K562 (cell line): Measurements from ENCODE around the gene ANKRD60. TPM values are rescaled to one million over a fixed set of nuclear protein-coding genes. Genes with fewer than 3 reads are reported as not detected.

Experiments used
- ARHGAP35 ChIP-seq: fragments of 450-650 bp; IDR thresholded peaks from 2 replicates; pipeline ENCODE4 v1.6.1; 2018; ENCODE audit not compliant: partially characterized antibody
- CBX2 ChIP-seq: fragments of 200-600 bp; sonication (generic); IDR thresholded peaks from one replicate; pipeline ENCODE4 v1.6.1; 2012; ENCODE audit warnings: mild to moderate bottlenecking, low read length, inconsistent platforms; ENCODE audit not compliant: insufficient read depth, poor library complexity, severe bottlenecking
- CSDE1 ChIP-seq, 2 experiments: fragments of 450-650 bp; IDR thresholded peaks; 2 replicates each; pipeline ENCODE4 v1.6.1; 2016; ENCODE audit warnings: mild to moderate bottlenecking in 1 of 2
- EP400 ChIP-seq: fragments of 450-650 bp; IDR thresholded peaks from 2 replicates; pipeline ENCODE4 v1.6.1; 2017; ENCODE audit warnings: antibody characterized with exemption, mild to moderate bottlenecking, moderate library complexity
- FOXK2 ChIP-seq, 2 experiments: fragments of 450-650 bp; IDR thresholded peaks in 1 of 2; conservative IDR thresholded peaks in 1 of 2; 2 replicates each; pipeline ENCODE4 v1.6.1; 2016; ENCODE audit warnings: low read depth in 2 of 2, mild to moderate bottlenecking in 1 of 2
- HMG20A ChIP-seq: fragments of 450-650 bp; formaldehyde crosslinking; conservative IDR thresholded peaks from 2 replicates; pipeline ENCODE4 v1.4.0; 2020; ENCODE audit warnings: mild to moderate bottlenecking, mixed read lengths
- HMGN3 ChIP-seq: IDR thresholded peaks from 2 replicates; pipeline ENCODE4 v1.6.1; 2011; ENCODE audit warnings: borderline replicate concordance, low read depth, mild to moderate bottlenecking, mixed read lengths, low read length; ENCODE audit not compliant: insufficient read length; ENCODE audit errors: extremely low read depth
- JUND ChIP-seq, 2 experiments: IDR thresholded peaks; 2 replicates in 1 of 2; 3 replicates in 1 of 2; pipeline ENCODE4 v1.6.1; 2011; ENCODE audit warnings: borderline replicate concordance in 2 of 2, low read depth in 2 of 2, low read length in 2 of 2, improper control_type of control experiment in 1 of 2, missing biosample characterization in 1 of 2, missing genetic modification characterization in 1 of 2, missing genetic modification reagents in 1 of 2
- RAD21 ChIP-seq, 2 experiments: fragments of 250-450 bp in 1 of 2; fragments of 450-650 bp in 1 of 2; sonication (Bioruptor Pico) in 1 of 2; formaldehyde crosslinking in 1 of 2; IDR thresholded peaks in 1 of 2; conservative IDR thresholded peaks in 1 of 2; 2 replicates each; pipeline versions ENCODE4 v1.4.0 to v1.8.0; 2020 to 2022; ENCODE audit warnings: mild to moderate bottlenecking in 2 of 2, moderate library complexity in 1 of 2
- ZNF12 ChIP-seq: sonication (generic); formaldehyde crosslinking; IDR thresholded peaks from 2 replicates; pipeline ENCODE4 v1.4.0; 2020; ENCODE audit warnings: mild to moderate bottlenecking, missing genetic modification reagents
- ZNF668 ChIP-seq: fragments of 250-450 bp; sonication (Bioruptor Pico); IDR thresholded peaks from 2 replicates; pipeline ENCODE4 v1.8.0; 2022; ENCODE audit warnings: mild to moderate bottlenecking, inconsistent platforms
- ZNF707 ChIP-seq: fragments of 250-450 bp; sonication (Bioruptor Pico); conservative IDR thresholded peaks from 2 replicates; pipeline ENCODE4 v1.8.0; 2022; ENCODE audit warnings: inconsistent platforms, mild to moderate bottlenecking, moderate library complexity
- ZNF778 ChIP-seq: fragments of 450-650 bp; formaldehyde crosslinking; IDR thresholded peaks from 2 replicates; pipeline ENCODE4 v1.4.0; 2020; ENCODE audit warnings: mild to moderate bottlenecking, moderate library complexity
- polyA plus RNA-seq, 8 experiments: library from polyadenylated mRNA; depleted of rRNA in 4 of 8; stranded (reverse) in 5 of 8; unstranded in 3 of 8; fragments of >200 nt; fragmentation: Nextera tagmentation in 2 of 8; fragmentation: Illumina TruSeq in 1 of 8; extraction: Ambion mirVana in 2 of 8; extraction: Trizol in 1 of 8; gene quantifications; 2 replicates each; pipeline versions ENCODE4 v1.2.1 to v1.2.3, GENCODE V29; 2011 to 2014; ENCODE audit warnings: inconsistent platforms in 1 of 8, missing spikeins in 1 of 8
- total RNA-seq, 7 experiments: library from RNA; depleted of rRNA in 6 of 7; stranded (reverse); fragments of >200 nt in 6 of 7; fragmentation: Illumina TruSeq in 2 of 7; extraction: Trizol in 2 of 7; gene quantifications; 2 replicates each; pipeline versions ENCODE4 v1.2.1 to v1.2.3, GENCODE V29; 2011 to 2021; ENCODE audit warnings: low replicate concordance in 1 of 7
- TF ChIP-seq, protein P1 (sequence below), 2 experiments: fragments of 450-650 bp; conservative IDR thresholded peaks; 2 replicates each; pipeline ENCODE4 v1.6.1; 2017; ENCODE audit warnings: mild to moderate bottlenecking in 2 of 2, moderate library complexity in 2 of 2
- TF ChIP-seq, protein P2 (sequence below): fragments of 450-650 bp; IDR thresholded peaks from 2 replicates; pipeline ENCODE4 v1.6.1; 2016; ENCODE audit warnings: missing biosample characterization, missing genetic modification characterization
- TF ChIP-seq, protein P3 (sequence below): fragments of 250-450 bp; sonication (Bioruptor Pico); IDR thresholded peaks from 2 replicates; pipeline ENCODE4 v1.4.0; 2020; ENCODE audit warnings: mild to moderate bottlenecking, moderate library complexity, borderline replicate concordance
- TF ChIP-seq, protein P4 (sequence below): fragments of 250-450 bp; sonication (Bioruptor Pico); IDR thresholded peaks from 2 replicates; pipeline ENCODE4 v1.5.0; 2021; ENCODE audit warnings: mild to moderate bottlenecking, borderline replicate concordance

Gene ANKRD60
- total and polyA plus RNA-seq, 9 of the 15 experiments (the other 6 are each of a cell fraction or from before 2014, with no cell fraction given) = not detected

DNA sequence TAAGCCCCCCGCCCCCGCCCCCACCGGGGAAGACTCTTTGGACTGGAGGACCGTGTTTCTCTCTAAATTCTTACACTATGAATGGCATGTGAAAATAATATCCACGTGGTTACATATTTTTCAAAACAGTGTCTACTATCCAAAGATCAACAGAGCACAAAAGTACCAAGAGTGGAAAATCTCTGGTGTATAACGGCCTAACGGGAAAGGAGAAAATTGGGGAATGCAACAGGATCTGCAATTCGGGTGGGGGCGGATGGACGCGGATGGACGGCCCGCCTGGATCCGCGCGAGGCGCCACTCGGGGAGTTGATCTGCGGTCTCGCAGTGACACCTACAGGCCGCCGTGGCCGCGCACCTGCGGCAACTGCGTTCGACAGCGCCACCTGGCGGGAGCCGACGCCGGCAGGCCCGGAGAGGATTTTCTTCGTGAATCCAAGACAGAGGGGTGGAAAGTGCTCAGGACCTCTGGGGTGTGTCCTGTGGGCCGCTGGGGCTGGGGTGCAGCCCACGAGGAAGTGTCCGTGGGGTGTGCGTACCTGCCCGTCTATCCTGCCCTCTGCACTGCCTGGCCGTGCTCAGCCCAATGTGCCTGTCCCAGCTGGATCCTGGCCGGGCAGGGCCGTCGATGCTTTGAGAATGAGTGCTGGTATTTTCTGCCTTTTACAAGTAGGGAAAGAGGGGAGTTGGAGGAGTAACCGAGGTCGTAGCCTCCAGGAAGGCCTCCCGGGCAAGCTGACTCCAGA is 18.6 kb downstream of the ANKRD60 start (continued):
- peak; percentile 43; the same call in 1 of the 2 replicates for TF ChIP-seq JUND (IDR thresholded peaks at IDR 0.05; ENCODE audit: borderline replicate concordance, low read depth, low read length)
- no peak for TF ChIP-seq JUND (tag; IDR thresholded peaks at IDR 0.05; ENCODE audit: borderline replicate concordance, low read depth, low read length)
- peak; percentile 46 for TF ChIP-seq HMGN3
- TF ChIP-seq ZNF778 (CRISPR knock-in tag) = no peak
- no peak for TF ChIP-seq ARHGAP35
- no peak for TF ChIP-seq CSDE1 (IDR thresholded peaks at IDR 0.05)
- no peak for TF ChIP-seq HMG20A
- no peak for TF ChIP-seq CBX2
- no peak for TF ChIP-seq FOXK2 (conservative IDR thresholded peaks at IDR 0.05 in 1 of 2, IDR thresholded peaks at IDR 0.05 in 1 of 2; ENCODE audit: low read depth in 2 of 2)
- TF ChIP-seq, protein P1, sequence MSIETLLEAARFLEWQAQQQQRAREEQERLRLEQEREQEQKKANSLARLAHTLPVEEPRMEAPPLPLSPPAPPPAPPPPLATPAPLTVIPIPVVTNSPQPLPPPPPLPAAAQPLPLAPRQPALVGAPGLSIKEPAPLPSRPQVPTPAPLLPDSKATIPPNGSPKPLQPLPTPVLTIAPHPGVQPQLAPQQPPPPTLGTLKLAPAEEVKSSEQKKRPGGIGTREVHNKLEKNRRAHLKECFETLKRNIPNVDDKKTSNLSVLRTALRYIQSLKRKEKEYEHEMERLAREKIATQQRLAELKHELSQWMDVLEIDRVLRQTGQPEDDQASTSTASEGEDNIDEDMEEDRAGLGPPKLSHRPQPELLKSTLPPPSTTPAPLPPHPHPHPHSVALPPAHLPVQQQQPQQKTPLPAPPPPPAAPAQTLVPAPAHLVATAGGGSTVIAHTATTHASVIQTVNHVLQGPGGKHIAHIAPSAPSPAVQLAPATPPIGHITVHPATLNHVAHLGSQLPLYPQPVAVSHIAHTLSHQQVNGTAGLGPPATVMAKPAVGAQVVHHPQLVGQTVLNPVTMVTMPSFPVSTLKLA (conservative IDR thresholded peaks at IDR 0.05) = peak; percentile 49 to 58; a peak in 3 of 4 replicates
- no peak for TF ChIP-seq ZNF707 (CRISPR knock-in tag)
- TF ChIP-seq, protein P2, sequence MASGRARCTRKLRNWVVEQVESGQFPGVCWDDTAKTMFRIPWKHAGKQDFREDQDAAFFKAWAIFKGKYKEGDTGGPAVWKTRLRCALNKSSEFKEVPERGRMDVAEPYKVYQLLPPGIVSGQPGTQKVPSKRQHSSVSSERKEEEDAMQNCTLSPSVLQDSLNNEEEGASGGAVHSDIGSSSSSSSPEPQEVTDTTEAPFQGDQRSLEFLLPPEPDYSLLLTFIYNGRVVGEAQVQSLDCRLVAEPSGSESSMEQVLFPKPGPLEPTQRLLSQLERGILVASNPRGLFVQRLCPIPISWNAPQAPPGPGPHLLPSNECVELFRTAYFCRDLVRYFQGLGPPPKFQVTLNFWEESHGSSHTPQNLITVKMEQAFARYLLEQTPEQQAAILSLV (tag) = no peak
- no peak for TF ChIP-seq ZNF668 (CRISPR knock-in tag)
- TF ChIP-seq ZNF12 (CRISPR knock-in tag) = no peak
- peak; percentile 53; the same call in 1 of the 2 replicates for TF ChIP-seq EP400
- TF ChIP-seq RAD21 (CRISPR knock-in tag; conservative IDR thresholded peaks at IDR 0.05 in 1 of 2, IDR thresholded peaks at IDR 0.05 in 1 of 2) = peak; percentile 96 to 99
- TF ChIP-seq, protein P3, sequence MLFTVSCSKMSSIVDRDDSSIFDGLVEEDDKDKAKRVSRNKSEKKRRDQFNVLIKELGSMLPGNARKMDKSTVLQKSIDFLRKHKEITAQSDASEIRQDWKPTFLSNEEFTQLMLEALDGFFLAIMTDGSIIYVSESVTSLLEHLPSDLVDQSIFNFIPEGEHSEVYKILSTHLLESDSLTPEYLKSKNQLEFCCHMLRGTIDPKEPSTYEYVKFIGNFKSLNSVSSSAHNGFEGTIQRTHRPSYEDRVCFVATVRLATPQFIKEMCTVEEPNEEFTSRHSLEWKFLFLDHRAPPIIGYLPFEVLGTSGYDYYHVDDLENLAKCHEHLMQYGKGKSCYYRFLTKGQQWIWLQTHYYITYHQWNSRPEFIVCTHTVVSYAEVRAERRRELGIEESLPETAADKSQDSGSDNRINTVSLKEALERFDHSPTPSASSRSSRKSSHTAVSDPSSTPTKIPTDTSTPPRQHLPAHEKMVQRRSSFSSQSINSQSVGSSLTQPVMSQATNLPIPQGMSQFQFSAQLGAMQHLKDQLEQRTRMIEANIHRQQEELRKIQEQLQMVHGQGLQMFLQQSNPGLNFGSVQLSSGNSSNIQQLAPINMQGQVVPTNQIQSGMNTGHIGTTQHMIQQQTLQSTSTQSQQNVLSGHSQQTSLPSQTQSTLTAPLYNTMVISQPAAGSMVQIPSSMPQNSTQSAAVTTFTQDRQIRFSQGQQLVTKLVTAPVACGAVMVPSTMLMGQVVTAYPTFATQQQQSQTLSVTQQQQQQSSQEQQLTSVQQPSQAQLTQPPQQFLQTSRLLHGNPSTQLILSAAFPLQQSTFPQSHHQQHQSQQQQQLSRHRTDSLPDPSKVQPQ (CRISPR knock-in tag) = no peak
- TF ChIP-seq, protein P4, sequence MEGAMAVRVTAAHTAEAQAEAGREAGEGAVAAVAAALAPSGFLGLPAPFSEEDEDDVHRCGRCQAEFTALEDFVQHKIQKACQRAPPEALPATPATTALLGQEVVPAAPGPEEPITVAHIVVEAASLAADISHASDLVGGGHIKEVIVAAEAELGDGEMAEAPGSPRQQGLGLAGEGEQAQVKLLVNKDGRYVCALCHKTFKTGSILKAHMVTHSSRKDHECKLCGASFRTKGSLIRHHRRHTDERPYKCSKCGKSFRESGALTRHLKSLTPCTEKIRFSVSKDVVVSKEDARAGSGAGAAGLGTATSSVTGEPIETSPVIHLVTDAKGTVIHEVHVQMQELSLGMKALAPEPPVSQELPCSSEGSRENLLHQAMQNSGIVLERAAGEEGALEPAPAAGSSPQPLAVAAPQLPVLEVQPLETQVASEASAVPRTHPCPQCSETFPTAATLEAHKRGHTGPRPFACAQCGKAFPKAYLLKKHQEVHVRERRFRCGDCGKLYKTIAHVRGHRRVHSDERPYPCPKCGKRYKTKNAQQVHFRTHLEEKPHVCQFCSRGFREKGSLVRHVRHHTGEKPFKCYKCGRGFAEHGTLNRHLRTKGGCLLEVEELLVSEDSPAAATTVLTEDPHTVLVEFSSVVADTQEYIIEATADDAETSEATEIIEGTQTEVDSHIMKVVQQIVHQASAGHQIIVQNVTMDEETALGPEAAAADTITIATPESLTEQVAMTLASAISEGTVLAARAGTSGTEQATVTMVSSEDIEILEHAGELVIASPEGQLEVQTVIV (CRISPR knock-in tag) = no peak
